Activated CD4-positive, alpha-beta T cell treated with anti-CD3 and anti-CD28 coated beads for 36 hours (primary cell): ENCODE measurements around the gene SIK2. TPM values are rescaled to one million over a fixed set of nuclear protein-coding genes. Genes with fewer than 3 reads are reported as not detected.
A peak's percentile ranks its signal among the peaks of the same experiment; 100 is the strongest.
"Not testable (repeated sequence)": the region's sequence is repeated elsewhere in the genome, so short reads cannot be mapped to it uniquely, and the experiment has no call there.

ENCODE experiments used
- ATAC-seq: fragments of 200-7000 bp; cut with Tn5 transposase; one replicate; pipeline ENCODE4 v1.10.0; 2021; ENCODE audit warnings: mild to moderate bottlenecking, moderate library complexity
- CTCF ChIA-PET: fragments of 350-600 bp; sonication (Branson Sonifier 250); formaldehyde crosslinking; loops from one replicate; lab custom pipeline; 2021; ENCODE audit warnings: antibody characterized with exemption; lab: Charles Lee
- POLR2A ChIA-PET: fragments of 350-600 bp; sonication (Branson Sonifier 250); formaldehyde crosslinking; loops from one replicate; lab custom pipeline; 2021; ENCODE audit warnings: antibody characterized with exemption, inconsistent platforms; lab: Charles Lee
- DNase-seq: peaks from one replicate; pipeline ENCODE4 v3.0.0-alpha.2; 2020
- H3K27ac Mint-ChIP-seq: one replicate; pipeline ENCODE4 v1.8.0; 2021; ENCODE audit warnings: mixed read lengths
- H3K27me3 Mint-ChIP-seq: one replicate; pipeline ENCODE4 v1.8.0; 2021; ENCODE audit warnings: mixed read lengths
- H3K36me3 Mint-ChIP-seq: one replicate; pipeline ENCODE4 v1.8.0; 2021; ENCODE audit warnings: low read depth, mixed read lengths
- H3K4me1 Mint-ChIP-seq: one replicate; pipeline ENCODE4 v1.8.0; 2021; ENCODE audit warnings: mixed read lengths
- H3K4me3 Mint-ChIP-seq: one replicate; pipeline ENCODE4 v1.8.0; 2021; ENCODE audit warnings: mild to moderate bottlenecking, moderate library complexity, mixed read lengths
- H3K9me3 Mint-ChIP-seq: one replicate; pipeline ENCODE4 v1.8.0; 2021; ENCODE audit warnings: low read depth, mixed read lengths
- intact Hi-C, 2 experiments: fragments of 100-400 bp; cut with DNase I in 1 of 2; cut with micrococcal nuclease in 1 of 2; formaldehyde crosslinking; loops; one replicate each; pipeline versions ENCODE4 v1.14.2 to v1.15.1; 2022 to 2024; cut with DNase I, micrococcal nuclease
- total RNA-seq, 2 experiments: library from RNA; stranded (reverse); gene quantifications; one replicate each; pipeline ENCODE4 v1.2.3, GENCODE V29; 2021

The SIK2 gene
- total RNA-seq, 2 experiments from 2014 or later, result 6.0 to 10.9 TPM

DNA sequence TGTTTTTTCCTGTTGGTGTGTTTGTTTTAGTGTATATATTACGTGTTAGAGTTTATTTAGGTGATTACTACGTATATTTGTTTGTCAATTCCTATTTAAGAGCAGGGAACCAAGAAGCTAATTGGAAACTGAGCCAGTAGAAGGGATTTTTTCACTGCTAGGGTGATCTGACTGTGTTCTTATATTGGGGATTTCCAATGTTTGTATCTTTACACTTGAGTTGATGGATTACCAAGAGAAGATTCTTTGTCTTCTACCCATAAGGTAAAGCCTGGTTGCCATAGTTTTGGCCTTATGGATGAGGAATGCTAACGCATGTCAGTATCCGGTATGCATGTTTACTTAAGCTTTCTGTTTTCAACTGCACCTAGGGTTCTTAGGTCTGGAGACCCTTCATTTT, 35.6 kb downstream of the SIK2 start:
- CTCF ChIA-PET, result interaction anchor here (1.2 kb wide), 1 partner anchor 11 kb away, joined by 7 read pairs; no protein-coding TSS in a partner anchor
- H3K36me3 Mint-ChIP-seq, result peaks cover 10% of the 10 kb centered on the region
- peaks cover 38% of the 10 kb centered on the region for H3K4me1 Mint-ChIP-seq
- POLR2A ChIA-PET, result no interaction called here
- no peak overlapping the region for H3K27ac Mint-ChIP-seq
- no peak for DNase-seq
- H3K27me3 Mint-ChIP-seq, result no peaks in the 10 kb centered on the region
- intact Hi-C loops, result no loop called here
- no peak overlapping the region for H3K4me3 Mint-ChIP-seq
- H3K9me3 Mint-ChIP-seq, result no peaks in the 10 kb centered on the region
- ATAC-seq, result no peak

- CTCF ChIA-PET, result interaction anchor here (1.0 kb wide), 1 partner anchor 26 kb away, joined by 3 read pairs; no protein-coding TSS in a partner anchor
- H3K27me3 Mint-ChIP-seq, result no peaks in the 10 kb centered on the region
- no peak overlapping the region for H3K27ac Mint-ChIP-seq
- peaks cover 11% of the 10 kb centered on the region for H3K36me3 Mint-ChIP-seq
- DNase-seq, result no peak
- no peak overlapping the region for H3K4me3 Mint-ChIP-seq
- H3K9me3 Mint-ChIP-seq, result no peaks in the 10 kb centered on the region
- intact Hi-C loops, result no loop called here
- H3K4me1 Mint-ChIP-seq, result peaks cover 27% of the 10 kb centered on the region
- POLR2A ChIA-PET, result no interaction called here
- no peak for ATAC-seq
Measured at GRCh38 chr11:111639226-111639925, 37.1 kb downstream of the SIK2 start.

DNA sequence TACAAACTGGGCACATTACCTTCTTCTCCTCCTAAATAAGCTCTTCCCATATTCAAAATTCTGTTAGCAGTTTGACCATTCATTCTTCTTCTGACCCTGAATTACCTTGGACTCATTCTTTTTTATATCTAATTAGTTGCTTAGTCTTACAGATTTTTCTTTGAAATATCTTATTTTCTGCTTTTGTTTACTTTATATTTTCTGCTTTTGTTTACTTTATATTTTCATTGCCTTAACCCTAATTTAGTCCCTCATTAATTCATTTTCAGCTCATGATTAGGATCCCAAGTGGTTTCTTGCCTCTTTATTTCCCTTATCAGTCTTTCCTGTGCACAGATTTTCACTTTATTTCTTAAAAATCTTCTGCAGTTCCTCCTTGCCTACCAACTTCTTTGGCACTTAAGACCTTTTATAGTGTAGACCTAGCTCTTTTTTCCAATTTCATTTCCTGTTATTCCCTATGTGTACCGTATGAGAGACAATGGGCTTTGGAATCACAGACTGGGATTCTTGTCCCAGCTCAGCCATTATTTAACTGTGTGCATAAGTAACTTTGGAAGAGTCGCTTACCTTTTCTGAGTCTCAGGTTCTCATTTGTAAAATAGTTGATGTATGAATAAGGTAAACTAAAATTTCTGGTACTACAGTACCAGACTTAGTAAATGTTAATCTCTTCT, 39.2 kb downstream of the SIK2 start:
- H3K27ac Mint-ChIP-seq, result no peak overlapping the region
- intact Hi-C loops, result no loop called here
- H3K27me3 Mint-ChIP-seq, result no peaks in the 10 kb centered on the region
- ATAC-seq (no peak), DNase-seq (no peak)
- POLR2A ChIA-PET, result no interaction called here
- H3K9me3 Mint-ChIP-seq, result no peaks in the 10 kb centered on the region
- H3K4me3 Mint-ChIP-seq, result no peak overlapping the region
- CTCF ChIA-PET, result interaction anchor here (0.8 kb wide), 1 partner anchor 14 kb away, joined by 4 read pairs; no protein-coding TSS in a partner anchor
- H3K36me3 Mint-ChIP-seq, result peaks cover 9% of the 10 kb centered on the region
- H3K4me1 Mint-ChIP-seq, result peaks cover 11% of the 10 kb centered on the region

- H3K4me3 Mint-ChIP-seq, result no peak overlapping the region
- no peaks in the 10 kb centered on the region for H3K27me3 Mint-ChIP-seq
- no peak for ATAC-seq
- DNase-seq, result no peak
- H3K9me3 Mint-ChIP-seq, result no peaks in the 10 kb centered on the region
- H3K4me1 Mint-ChIP-seq, result peaks cover 11% of the 10 kb centered on the region
- ChIA-PET CTCF (no interaction called here), POLR2A (no interaction called here)
- intact Hi-C loops, result no loop called here
- peaks cover 9% of the 10 kb centered on the region for H3K36me3 Mint-ChIP-seq
- no peak overlapping the region for H3K27ac Mint-ChIP-seq
Measured at GRCh38 chr11:111642542-111642941, 40.3 kb downstream of the SIK2 start.

DNA sequence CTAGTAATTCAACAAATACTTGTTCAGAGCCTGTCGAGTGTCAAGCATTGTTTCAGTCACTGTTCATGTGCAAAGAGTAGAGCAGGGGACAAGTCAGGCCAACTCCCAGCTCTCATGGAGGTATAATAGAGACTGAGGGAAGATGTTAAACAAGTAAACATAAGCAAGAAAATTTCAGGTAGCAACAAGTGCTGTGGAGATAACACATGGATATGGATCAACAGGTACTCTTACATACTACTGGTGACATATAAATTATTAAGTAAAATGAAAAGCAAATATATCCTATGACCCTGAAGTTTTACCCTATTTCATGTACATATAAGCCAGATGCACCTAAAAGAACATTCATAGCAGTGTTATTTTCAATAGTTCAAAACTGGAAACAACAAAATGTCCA, 42.7 kb downstream of the SIK2 start:
- Mint-ChIP-seq H3K27ac (no peak overlapping the region), H3K36me3 (peaks cover 9% of the 10 kb centered on the region), H3K27me3 (no peaks in the 10 kb centered on the region), H3K9me3 (no peaks in the 10 kb centered on the region), H3K4me1 (peaks cover 2% of the 10 kb centered on the region), H3K4me3 (no peak overlapping the region)
- POLR2A ChIA-PET, result no interaction called here
- DNase-seq (no peak), ATAC-seq (no peak)
- intact Hi-C loops, result loop anchor here in 1 of 2 experiments (2.0 kb wide), 1 partner anchor 14 kb away; no protein-coding TSS in a partner anchor
- CTCF ChIA-PET, result interaction anchor here (1.0 kb wide), 1 partner anchor 14 kb away, joined by 6 read pairs; no protein-coding TSS in a partner anchor

- DNase-seq (no peak), ATAC-seq (no peak)
- Mint-ChIP-seq H3K9me3 (no peaks in the 10 kb centered on the region), H3K27ac (no peak overlapping the region), H3K4me1 (peaks cover 2% of the 10 kb centered on the region), H3K36me3 (peaks cover 9% of the 10 kb centered on the region), H3K4me3 (no peak overlapping the region), H3K27me3 (no peaks in the 10 kb centered on the region)
- CTCF ChIA-PET, result interaction anchor here (0.6 kb wide), 1 partner anchor 420 kb away, joined by 3 read pairs; no protein-coding TSS in a partner anchor
- intact Hi-C loops, result loop anchor here in 1 of 2 experiments (2.0 kb wide), 1 partner anchor 13 kb away; no protein-coding TSS in a partner anchor
- POLR2A ChIA-PET, result no interaction called here
Measured at GRCh38 chr11:111645657-111646316, 43.5 kb downstream of the SIK2 start.

DNA sequence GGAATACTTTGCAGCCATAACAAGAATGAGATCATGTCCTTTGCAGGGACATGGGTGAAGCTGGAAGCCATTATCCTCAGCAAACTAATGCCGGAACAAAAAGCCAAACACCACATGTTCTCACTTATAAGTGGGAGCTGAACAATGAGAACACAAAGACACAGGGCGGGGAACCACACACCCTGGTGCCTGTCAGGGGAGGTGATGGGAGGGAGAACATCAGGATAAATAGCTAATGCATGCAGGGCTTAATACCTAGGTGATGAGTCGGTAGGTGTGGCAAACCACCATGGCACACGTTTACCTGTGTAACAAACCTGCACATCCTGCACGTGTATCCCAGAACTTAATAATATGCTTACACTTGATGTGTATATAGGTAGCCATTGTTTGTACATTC, 49.1 kb downstream of the SIK2 start:
- POLR2A ChIA-PET, H3K27ac Mint-ChIP-seq, H3K4me3 Mint-ChIP-seq, H3K9me3 Mint-ChIP-seq, H3K27me3 Mint-ChIP-seq, H3K4me1 Mint-ChIP-seq, ATAC-seq, intact Hi-C loops, H3K36me3 Mint-ChIP-seq, DNase-seq: not testable (repeated sequence)
- CTCF ChIA-PET, result interaction anchor here (0.7 kb wide), 1 partner anchor 35 kb away, joined by 3 read pairs; no protein-coding TSS in a partner anchor

GRCh38 chr11:111652184-111652583, 49.9 kb downstream of the SIK2 start:
- H3K27me3 Mint-ChIP-seq, result no peaks in the 10 kb centered on the region
- peaks cover 6% of the 10 kb centered on the region for H3K4me1 Mint-ChIP-seq
- no peak overlapping the region for H3K27ac Mint-ChIP-seq
- peaks cover 7% of the 10 kb centered on the region for H3K36me3 Mint-ChIP-seq
- H3K4me3 Mint-ChIP-seq, result no peak overlapping the region
- no peaks in the 10 kb centered on the region for H3K9me3 Mint-ChIP-seq
- CTCF ChIA-PET, result no interaction called here
- no peak for DNase-seq
- intact Hi-C loops, result no loop called here
- POLR2A ChIA-PET, result no interaction called here
- ATAC-seq, result no peak

DNA sequence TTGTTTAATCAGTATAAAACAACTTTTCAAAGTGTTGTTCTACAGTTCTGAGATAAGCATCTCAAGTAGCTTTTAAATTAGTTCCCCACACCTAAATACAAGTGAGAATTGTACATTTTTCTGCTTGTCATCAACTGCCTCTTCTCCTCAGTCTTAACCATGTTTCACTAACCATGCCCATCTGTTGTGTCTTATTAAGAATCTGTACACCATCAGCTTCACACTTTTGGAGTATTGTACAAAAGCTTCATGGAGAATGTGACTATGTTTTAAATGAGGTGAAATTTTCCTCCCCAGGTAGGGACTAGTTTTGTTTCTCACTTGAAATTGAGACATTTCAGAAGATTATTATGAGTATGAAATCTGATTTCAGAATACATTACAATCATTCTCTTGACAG, 52.4 kb downstream of the SIK2 start:
- Mint-ChIP-seq H3K27me3 (no peaks in the 10 kb centered on the region), H3K36me3 (peaks cover 8% of the 10 kb centered on the region), H3K9me3 (no peaks in the 10 kb centered on the region), H3K4me3 (no peak overlapping the region), H3K27ac (no peak overlapping the region), H3K4me1 (peaks cover 6% of the 10 kb centered on the region)
- DNase-seq (no peak), ATAC-seq (peak; percentile 60)
- intact Hi-C loops, result no loop called here
- POLR2A ChIA-PET, result no interaction called here
- CTCF ChIA-PET, result no interaction called here

- intact Hi-C loops, result no loop called here
- peaks cover 10% of the 10 kb centered on the region for H3K36me3 Mint-ChIP-seq
- H3K27me3 Mint-ChIP-seq, result no peaks in the 10 kb centered on the region
Measured at GRCh38 chr11:111655924-111656323, 53.7 kb downstream of the SIK2 start.

GRCh38 chr11:111657905-111658304, 55.7 kb downstream of the SIK2 start:
- DNase-seq, H3K27ac Mint-ChIP-seq, H3K27me3 Mint-ChIP-seq, H3K4me1 Mint-ChIP-seq, H3K4me3 Mint-ChIP-seq, POLR2A ChIA-PET, ATAC-seq, H3K9me3 Mint-ChIP-seq: not testable (repeated sequence)
- CTCF ChIA-PET, result interaction anchor here (1.0 to 1.3 kb wide), 3 partner anchors 9 to 184 kb away, joined by 3 to 4 read pairs (median 3); no protein-coding TSS in a partner anchor
- intact Hi-C loops, result loop anchor here in 1 of 2 experiments (2.0 kb wide), 1 partner anchor 13 kb away; no protein-coding TSS in a partner anchor
- H3K36me3 Mint-ChIP-seq, result peaks cover 19% of the 10 kb centered on the region

More at GRCh38 chr11:111655924-111656323, 53.7 kb downstream of the SIK2 start:
- Mint-ChIP-seq H3K4me3 (no peak overlapping the region), H3K9me3 (no peaks in the 10 kb centered on the region), H3K4me1 (peaks cover 6% of the 10 kb centered on the region), H3K27ac (no peak overlapping the region)
- POLR2A ChIA-PET, result no interaction called here
- DNase-seq, result no peak
- CTCF ChIA-PET, result interaction anchor here (0.9 to 1.2 kb wide), 2 partner anchors 15 to 17 kb away, joined by 3 to 4 read pairs; no protein-coding TSS in a partner anchor
- ATAC-seq, result no peak
